Hair follicle dermal papilla cell (primary cell): ENCODE data around the gene MMP15. TPM values are rescaled to one million over a fixed set of nuclear protein-coding genes. Genes with fewer than 3 reads are reported as not detected.

Experiments
- small RNA-seq: library from RNA; depleted of rRNA; stranded (forward); fragments of <200 nt; gene quantifications from one replicate; pipeline ENCODE3, GENCODE V24; 2012
- total RNA-seq: library from RNA; depleted of rRNA; stranded (reverse); fragments of >200 nt; gene quantifications from 2 replicates; pipeline ENCODE4 v1.2.3, GENCODE V29; 2012

MMP15 gene
- total RNA-seq: 3.6 and 4.1 TPM in 2 replicates

DNA sequence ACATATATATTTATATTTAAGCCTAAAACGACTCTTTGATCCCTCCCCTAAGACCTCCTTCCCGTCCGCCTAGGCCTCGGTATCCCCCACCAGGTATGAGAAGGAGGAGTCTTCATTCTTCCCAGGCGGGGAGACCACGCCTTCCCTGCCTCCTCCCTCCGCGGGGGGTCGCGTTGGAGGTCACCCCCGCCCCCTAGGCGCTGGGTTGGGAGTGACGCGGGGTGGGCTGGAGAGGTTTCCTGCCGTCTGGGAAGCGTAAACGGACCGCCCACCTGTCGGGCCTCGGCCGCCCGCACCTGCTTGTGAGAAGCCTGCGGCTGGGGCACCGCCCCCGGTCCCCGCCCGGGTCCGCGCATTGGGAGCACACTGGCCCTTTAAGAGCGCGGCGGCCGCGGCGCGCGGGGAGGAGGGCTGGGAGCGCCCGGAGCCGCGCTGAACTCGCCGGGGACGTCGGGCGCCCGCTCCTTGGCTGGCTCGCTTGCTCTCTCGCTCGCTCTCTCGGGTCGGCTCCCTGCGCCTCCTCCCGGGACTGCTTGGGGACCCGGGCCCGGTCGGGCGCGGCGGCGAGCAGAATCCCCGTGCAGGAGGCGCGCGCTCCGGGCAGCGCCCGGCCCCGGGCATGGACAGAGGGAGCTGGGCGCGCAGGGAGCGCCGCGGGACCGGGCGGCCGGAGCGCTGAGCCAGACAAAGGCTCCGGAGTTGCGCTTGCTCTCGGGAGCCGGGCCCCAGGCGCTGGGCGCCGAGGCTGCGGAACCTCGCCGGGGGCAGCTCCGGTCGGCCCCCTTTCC lies at the start of gene MMP15:
Gene MMP15 (plus strand): TSS at position 404 of the 788 bp plus-strand sequence. CDS start 597 bp downstream, outside the sequence.

DNA sequence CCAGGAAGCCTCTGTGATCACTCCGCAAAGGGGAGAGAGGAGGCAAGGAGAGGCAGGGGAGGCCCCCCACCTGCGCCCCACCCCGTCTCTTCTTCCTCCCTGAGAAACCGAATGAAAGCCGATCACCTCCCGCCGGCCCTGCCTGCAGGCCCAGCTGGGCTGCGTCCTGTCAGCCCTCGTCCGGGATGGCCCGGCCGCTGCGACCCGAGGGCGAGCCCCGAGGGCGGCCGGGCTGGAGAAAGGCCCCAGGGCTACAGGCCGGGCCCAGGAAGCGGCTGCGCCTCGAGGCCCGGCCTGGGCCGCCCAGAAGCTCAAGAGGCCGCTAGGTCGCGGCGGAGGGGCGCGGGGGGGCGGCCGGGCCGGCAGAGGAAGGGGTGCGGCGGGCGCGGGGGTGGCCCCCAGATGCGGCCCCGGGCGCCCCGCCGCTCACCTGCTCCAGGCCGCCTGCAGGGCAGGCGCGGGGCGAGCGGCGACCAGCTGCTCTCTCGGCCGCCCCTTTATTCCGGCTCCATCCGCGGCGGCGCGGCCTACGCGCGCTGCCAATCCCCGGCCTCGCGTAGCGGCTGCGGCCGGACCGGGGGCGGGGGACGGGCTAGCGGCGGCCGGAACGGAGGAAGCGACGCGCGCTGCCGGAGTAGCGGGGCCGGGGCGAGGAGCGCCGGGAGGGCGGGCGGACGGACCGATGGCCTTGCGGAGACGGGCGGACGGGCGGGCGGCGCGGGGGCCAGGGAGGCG lies 25.4 kb upstream of the MMP15 start, which contains the start of gene ZNF319:
Gene ZNF319 (minus strand): TSS at position 702 of the 735 bp plus-strand sequence. CDS start 2,407 bp downstream, outside the sequence.

DNA sequence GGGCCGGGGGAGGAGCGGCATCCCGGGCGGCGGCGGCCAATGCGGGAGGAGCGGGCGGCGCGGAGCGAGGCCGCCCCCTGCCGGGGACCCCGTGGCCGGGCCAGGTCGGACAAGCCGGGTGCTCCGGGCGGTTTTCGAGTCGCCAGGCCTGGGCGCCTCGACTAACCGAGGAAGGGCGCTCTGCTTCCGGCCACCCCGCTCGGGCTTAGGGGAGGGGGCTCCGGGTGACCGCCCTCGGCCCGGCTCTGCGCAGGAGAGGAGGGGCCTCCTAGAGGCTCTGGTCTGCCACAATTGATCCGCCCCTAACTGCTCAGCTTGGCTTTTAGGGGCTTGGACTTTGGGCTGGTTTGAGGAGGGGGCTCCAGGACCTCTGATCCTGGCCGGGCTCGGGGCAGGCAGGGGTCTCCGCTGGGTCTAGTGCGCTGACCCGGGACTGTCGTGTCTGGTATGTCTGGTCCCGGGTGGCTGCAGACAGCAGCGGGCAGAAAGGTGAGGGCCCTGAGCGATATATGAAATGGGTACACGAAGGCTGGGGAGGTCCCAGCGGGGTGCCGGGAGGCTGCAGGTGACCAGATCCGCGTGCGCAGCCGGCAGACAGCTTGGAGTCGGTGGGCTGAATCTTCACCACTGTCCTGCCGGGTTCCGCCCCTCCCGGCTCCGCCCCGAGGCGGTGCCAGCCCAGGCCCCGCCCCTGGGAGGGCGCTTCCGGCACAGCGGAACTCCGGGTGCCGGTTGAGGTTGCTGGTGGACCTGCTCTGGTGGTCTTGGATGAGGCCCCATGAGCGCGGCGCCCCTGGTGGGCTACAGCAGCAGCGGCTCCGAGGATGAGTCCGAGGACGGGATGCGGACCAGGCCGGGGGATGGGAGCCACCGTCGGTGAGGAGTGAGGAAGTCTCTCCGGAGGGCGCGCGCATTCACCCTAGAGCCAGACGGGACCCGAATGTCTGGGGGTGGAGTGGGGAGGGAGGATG lies 24.6 kb upstream of the MMP15 start, which contains the start of gene USB1:
Gene USB1 (plus strand): TSS at position 702 of the 971 bp plus-strand sequence. CDS start 77 bp downstream, at position 779.

Small RNAs within 50 kb of the gene (small RNA-seq; reads per million reads assigned to genes)
- gene RF00019: not detected

Other genes starting within 250 kb of the MMP15 start
- 52.3 and 55.0 TPM in 2 replicates for gene KIFC3, start 223.3 kb upstream of the MMP15 start, total RNA-seq
- not detected in 2 replicates for gene CNGB1, start 54.6 kb upstream of the MMP15 start, total RNA-seq
- 4.9 and 8.3 TPM in 2 replicates for gene ZNF319, start 25.1 kb upstream of the MMP15 start, total RNA-seq
- 21.3 and 21.6 TPM in 2 replicates for gene USB1, start 24.3 kb upstream of the MMP15 start, total RNA-seq
- gene CFAP20, start 103.6 kb downstream of the MMP15 start, total RNA-seq: 25.6 and 36.1 TPM in 2 replicates
- 23.3 and 25.6 TPM in 2 replicates for gene CSNK2A2, start 172.4 kb downstream of the MMP15 start, total RNA-seq